CD4-positive, alpha-beta T cell treated with Interleukin-6 at 100 ng/mL for 8 hours (primary cell): ENCODE measurements around the gene UBXN6.

Experiments
- DNase-seq: peaks from one replicate; pipeline ENCODE4 v3.0.0-alpha.2; 2020; ENCODE audit warnings: mixed read lengths, low spot score

UBXN6 gene

GRCh38 chr19:4493929-4494690, 36.5 kb upstream of the UBXN6 start:
- no peak for DNase-seq

GRCh38 chr19:4493104-4493928, 35.7 kb upstream of the UBXN6 start:
- DNase-seq, result no peak

GRCh38 chr19:4492337-4493103, 34.9 kb upstream of the UBXN6 start:
- no peak for DNase-seq

DNA sequence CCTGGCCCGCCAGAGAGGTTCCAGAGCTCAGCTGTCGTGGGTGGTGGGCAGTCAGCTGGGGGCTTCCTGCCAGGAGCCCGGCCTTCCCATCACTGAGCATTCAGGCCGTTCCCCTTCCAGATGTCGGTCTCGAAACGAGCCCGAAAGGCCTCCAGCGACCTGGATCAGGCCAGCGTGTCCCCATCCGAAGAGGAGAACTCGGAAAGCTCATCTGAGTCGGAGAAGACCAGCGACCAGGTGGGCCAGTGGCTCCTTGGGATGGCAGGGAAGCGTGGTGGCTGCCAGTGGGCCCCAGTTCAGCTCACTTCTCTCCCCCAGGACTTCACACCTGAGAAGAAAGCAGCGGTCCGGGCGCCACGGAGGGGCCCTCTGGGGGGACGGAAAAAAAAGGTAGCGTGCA, 33.9 kb upstream of the UBXN6 start:
- DNase-seq, result no peak

- no peak for DNase-seq
Measured at GRCh38 chr19:4488496-4488895, 30.9 kb upstream of the UBXN6 start.

- DNase-seq, result no peak
Measured at GRCh38 chr19:4487572-4487971, 30.0 kb upstream of the UBXN6 start.

DNA sequence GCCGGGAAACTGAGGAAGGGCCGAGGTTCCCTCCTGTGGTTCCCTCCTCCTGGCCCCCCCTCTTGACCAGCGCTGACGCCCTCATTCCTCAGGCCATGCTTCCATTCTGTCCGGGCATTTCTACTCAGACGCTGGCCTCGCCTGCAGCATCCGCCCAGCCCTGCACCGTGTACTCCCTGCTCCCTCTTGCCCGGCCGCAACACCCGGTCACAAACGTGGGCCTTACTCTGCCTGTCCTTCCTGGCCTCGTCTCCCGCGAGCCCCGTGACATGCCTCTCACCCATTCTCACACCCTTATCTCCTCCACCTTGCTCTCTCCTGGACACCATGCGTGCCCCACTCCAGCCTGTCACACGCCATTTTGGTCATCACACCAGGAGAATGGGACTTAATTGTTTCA, 25.8 kb upstream of the UBXN6 start:
- DNase-seq, result no peak

GRCh38 chr19:4482721-4483364, 25.2 kb upstream of the UBXN6 start:
- DNase-seq, result no peak

GRCh38 chr19:4477034-4477801, 19.6 kb upstream of the UBXN6 start:
- DNase-seq, result no peak

DNA sequence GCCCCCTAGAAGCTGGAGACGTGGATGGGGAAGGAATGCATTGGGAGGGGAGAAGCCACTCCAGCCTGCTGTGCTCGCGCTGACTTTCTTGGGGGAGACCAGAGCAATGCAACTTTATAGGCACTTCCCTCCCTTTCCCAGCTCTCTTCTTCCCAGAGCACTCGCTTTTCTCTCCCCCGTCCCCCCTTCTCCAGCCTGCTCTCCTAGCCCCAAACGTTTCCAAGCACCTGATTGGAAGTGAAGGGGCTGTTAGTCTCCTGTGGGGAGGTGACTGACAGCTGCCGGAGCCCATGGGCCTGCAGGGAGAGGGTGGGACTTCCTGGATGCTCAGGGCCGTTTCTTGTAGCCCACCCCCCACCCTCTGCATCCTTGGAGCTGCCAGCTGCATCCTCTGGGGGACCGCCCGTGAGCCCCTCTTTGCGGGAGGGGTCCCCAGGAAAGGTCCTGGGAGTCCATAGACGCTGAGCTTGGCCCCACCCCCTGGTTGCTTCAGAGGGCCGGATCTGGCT, 17.0 kb upstream of the UBXN6 start:
- DNase-seq, result no peak

GRCh38 chr19:4473763-4474513, 16.3 kb upstream of the UBXN6 start:
- DNase-seq, result no peak

DNA sequence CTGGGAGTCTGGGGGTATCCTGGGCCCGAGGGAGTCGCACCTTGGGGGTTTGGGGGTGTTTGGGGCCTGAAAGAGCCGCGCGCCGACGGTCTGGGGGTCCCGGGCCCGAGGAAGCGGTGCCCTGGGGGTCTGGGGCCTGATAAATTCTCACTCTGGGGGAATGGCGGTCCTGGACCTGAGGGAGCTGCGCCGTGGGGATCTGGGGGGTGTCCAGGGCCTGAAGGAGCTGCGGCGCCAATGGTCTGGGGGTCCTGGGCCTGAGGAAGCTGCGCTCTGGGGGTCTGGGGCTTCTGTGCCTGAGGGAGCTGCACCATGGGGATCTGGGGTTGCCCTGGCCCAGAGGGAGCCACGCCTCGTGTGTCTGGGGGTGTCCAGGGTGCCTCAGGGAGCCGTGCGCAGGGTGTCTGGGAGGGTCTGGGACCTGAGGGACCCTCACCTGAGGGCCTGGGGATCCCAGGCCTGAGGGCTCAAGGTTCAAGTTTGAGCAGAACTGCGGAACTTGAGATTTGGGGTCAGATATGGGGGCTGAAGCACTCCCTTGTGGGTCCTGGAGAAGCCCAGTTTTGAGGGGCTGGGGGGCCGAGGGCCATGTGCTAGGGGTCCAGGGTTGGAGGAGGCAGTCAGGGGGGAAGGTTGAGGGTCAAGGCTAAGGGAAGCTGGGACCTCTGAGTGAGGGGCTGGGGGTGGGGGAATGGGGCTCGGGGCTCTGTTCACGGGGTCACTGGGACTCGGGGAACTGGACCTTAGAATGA, 15.6 kb upstream of the UBXN6 start:
- DNase-seq, result no peak

GRCh38 chr19:4472174-4472974, 14.8 kb upstream of the UBXN6 start, which contains the start of gene HDGFL2:
HDGFL2 (plus strand) TSS chr19:4472297; CDS start chr19:4472351, 54 bp downstream.
- no peak for DNase-seq

DNA sequence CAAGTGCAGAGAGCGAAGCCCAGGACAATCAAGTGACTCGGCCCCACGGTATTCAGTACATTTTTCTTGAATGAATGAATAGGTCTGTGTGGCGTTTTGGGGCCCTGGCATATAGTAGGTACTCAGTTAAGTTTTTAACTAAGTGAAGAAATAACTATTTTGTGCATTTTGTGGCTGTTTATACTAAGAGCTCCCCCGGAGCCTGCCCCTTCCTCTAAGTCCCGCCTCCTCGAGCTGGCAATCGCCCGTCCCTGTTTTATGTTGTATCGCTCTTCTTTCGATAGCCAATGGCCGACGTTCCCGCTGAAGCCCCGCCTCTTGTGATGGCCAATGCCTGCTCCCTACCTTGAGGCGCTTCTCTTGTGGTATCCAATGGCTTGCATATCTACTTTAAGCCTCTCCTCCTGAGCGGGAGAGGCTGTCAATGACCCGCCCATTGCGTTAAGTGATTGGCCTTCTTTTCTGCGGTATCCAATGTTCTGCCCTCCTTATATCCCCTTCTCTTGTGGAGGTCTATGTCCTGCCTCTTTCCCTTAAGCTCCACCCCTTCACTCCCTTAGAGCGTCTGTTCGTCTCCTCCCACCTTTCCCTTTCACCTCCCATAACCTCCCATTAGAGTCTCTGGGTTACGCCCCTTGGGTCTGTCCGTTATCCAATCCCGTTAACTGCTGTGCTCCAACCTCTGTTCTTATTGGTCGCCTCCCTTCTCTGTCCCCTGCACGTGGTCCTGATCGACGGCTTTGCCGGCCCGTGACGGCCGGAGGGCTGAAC, 14.0 kb upstream of the UBXN6 start:
- peak; percentile 99 for DNase-seq

- DNase-seq, result no peak
Measured at GRCh38 chr19:4467835-4468234, 10.2 kb upstream of the UBXN6 start.

GRCh38 chr19:4464815-4465581, 7.4 kb upstream of the UBXN6 start:
- no peak for DNase-seq
